ENCODE data around the gene CD109.

CD109 gene

DNA sequence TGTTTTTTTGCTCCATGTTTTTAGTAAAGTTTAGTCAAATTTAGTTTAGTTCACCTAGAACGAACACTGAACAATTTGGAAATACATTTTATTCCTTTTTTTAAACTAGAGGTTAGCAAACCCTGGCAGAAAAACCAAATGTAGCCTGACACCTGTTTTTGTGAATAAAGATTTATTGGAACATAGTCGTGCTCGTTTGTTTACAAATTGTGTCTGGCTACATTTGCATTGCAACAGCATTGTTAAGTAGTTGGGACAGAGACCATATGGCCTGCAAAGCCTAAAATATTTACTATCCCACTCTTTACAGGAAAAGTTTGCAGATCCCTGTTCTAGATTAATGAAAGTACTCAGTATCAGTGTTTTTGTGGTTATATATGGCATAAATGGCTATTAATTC is 56.9 kb downstream of the CD109 start:
- ChIA-PET CTCF (interaction anchor here (1.0 kb wide), 1 partner anchor 20 kb away, joined by 3 read pairs; no protein-coding TSS in a partner anchor), POLR2A (no interaction called here)
- TF ChIP-seq, protein P1, sequence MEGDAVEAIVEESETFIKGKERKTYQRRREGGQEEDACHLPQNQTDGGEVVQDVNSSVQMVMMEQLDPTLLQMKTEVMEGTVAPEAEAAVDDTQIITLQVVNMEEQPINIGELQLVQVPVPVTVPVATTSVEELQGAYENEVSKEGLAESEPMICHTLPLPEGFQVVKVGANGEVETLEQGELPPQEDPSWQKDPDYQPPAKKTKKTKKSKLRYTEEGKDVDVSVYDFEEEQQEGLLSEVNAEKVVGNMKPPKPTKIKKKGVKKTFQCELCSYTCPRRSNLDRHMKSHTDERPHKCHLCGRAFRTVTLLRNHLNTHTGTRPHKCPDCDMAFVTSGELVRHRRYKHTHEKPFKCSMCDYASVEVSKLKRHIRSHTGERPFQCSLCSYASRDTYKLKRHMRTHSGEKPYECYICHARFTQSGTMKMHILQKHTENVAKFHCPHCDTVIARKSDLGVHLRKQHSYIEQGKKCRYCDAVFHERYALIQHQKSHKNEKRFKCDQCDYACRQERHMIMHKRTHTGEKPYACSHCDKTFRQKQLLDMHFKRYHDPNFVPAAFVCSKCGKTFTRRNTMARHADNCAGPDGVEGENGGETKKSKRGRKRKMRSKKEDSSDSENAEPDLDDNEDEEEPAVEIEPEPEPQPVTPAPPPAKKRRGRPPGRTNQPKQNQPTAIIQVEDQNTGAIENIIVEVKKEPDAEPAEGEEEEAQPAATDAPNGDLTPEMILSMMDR (IDR thresholded peaks at IDR 0.05; ENCODE audit: insufficient read depth, low read length, missing control alignments): no peak
- no peak overlapping the region for H3K4me3 ChIP-seq (ENCODE audit: low read depth, low read length)
- no peak for DNase-seq (ENCODE audit: low read depth, low spot score)

- no peak overlapping the region for H3K4me3 ChIP-seq (ENCODE audit: low read depth, low read length)
- DNase-seq (ENCODE audit: low read depth, low spot score): no peak
- TF ChIP-seq, protein P1 (IDR thresholded peaks at IDR 0.05; ENCODE audit: insufficient read depth, low read length, missing control alignments): no peak
- POLR2A ChIA-PET: no interaction called here
- CTCF ChIA-PET: interaction anchor here (0.6 to 3.1 kb wide), 3 partner anchors 33 to 1443 kb away, joined by 3 to 8 read pairs (median 3); no protein-coding TSS in a partner anchor
These were observed 70.0 kb downstream of the CD109 start for GRCh38 chr6:73766040-73766439.

DNA sequence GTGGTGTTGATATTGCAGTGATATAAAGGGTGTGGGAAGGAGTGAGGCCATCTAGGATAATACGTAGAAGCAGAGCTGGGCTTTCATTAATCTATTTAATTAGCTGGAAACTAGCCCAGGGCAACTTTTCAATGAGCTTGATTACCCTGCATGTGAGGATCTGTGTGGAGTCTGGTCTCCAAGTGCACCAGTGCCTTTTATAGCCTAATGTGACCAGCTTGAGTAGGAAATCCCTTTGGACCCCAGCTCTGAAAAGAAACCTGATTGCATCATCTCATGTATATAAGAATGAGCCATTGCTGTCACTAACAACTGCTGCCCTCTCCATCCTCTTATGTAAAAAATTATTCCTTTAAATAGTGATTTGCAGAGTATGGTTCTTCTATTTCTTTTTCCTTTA is 72.6 kb downstream of the CD109 start:
- CTCF ChIA-PET: interaction anchor here (1.5 to 3.5 kb wide), 4 partner anchors 30 to 86 kb away, joined by 3 to 15 read pairs (median 7); no protein-coding TSS in a partner anchor
- TF ChIP-seq, protein P1 (IDR thresholded peaks at IDR 0.05; ENCODE audit: insufficient read depth, low read length, missing control alignments): no peak
- no peak overlapping the region for H3K4me3 ChIP-seq (ENCODE audit: low read depth, low read length)
- no peak for DNase-seq (ENCODE audit: low read depth, low spot score)
- POLR2A ChIA-PET: no interaction called here

DNA sequence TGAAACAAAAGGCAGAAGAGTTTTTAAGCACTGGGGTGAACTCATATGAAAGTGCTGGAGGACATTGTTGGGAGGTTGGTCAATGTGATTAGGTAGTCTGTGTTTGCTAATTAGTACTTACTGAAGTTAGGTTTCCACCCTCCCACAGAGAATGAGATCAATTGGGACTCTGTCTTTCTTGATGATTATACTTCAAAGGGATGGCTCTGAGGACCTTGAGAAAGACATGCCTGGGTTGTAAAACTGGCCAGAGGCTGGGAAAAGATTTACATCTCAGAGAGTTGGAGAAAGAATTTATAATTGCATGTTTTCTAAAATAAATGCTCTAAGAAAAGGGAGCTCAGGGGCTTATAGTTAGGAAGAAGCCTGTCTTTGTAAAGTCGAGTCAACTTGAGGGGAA is 74.0 kb downstream of the CD109 start:
- TF ChIP-seq, protein P1 (IDR thresholded peaks at IDR 0.05; ENCODE audit: insufficient read depth, low read length, missing control alignments): no peak
- no peak for DNase-seq (ENCODE audit: low read depth, low spot score)
- H3K4me3 ChIP-seq (ENCODE audit: low read depth, low read length): no peak overlapping the region
- CTCF ChIA-PET: interaction anchor here (3.5 kb wide), 1 partner anchor 37 kb away, joined by 15 read pairs; no protein-coding TSS in a partner anchor
- POLR2A ChIA-PET: no interaction called here

- POLR2A ChIA-PET: interaction anchor here (0.7 kb wide), 1 partner anchor 63 kb away, joined by 3 read pairs; no protein-coding TSS in a partner anchor
- peak overlapping the region; percentile 16; the same call in 1 of the 2 replicates for H3K4me3 ChIP-seq (ENCODE audit: low read depth, low read length)
- TF ChIP-seq, protein P1 (IDR thresholded peaks at IDR 0.05; ENCODE audit: insufficient read depth, low read length, missing control alignments): no peak
- CTCF ChIA-PET: interaction anchor here (1.2 to 3.3 kb wide), 4 partner anchors 22 to 1435 kb away, joined by 3 to 9 read pairs (median 4); no protein-coding TSS in a partner anchor
- peak; percentile 93 for DNase-seq (ENCODE audit: low read depth, low spot score)
These were observed 78.3 kb downstream of the CD109 start for GRCh38 chr6:73774311-73774774.

GRCh38 chr6:73779943-73780342 is 83.9 kb downstream of the CD109 start:
- ChIA-PET POLR2A (no interaction called here), CTCF (no interaction called here)
- no peak for DNase-seq (ENCODE audit: low read depth, low spot score)
- no peak overlapping the region for H3K4me3 ChIP-seq (ENCODE audit: low read depth, low read length)
- TF ChIP-seq, protein P1 (IDR thresholded peaks at IDR 0.05; ENCODE audit: insufficient read depth, low read length, missing control alignments): no peak

All from AG04449 (cell line).